Hepatocyte (in vitro differentiated cells): ENCODE data around the gene ATP6AP1. TPM values are rescaled to one million over a fixed set of nuclear protein-coding genes. Genes with fewer than 3 reads are reported as not detected.

Experiments used
- DNase-seq: peaks from one replicate; pipeline ENCODE4 v3.0.0-alpha.2; 2016; ENCODE audit warnings: low spot score
- H2AFZ ChIP-seq: fragments of 200-600 bp; sonication (generic); 2 replicates; pipeline ENCODE4 v1.6.0; 2016; ENCODE audit warnings: antibody characterized with exemption, mild to moderate bottlenecking
- H3K27ac ChIP-seq: fragments of 200-600 bp; sonication (generic); 2 replicates; pipeline ENCODE4 v1.5.1; 2016; ENCODE audit warnings: mild to moderate bottlenecking
- H3K27me3 ChIP-seq: fragments of 200-600 bp; sonication (generic); 2 replicates; pipeline ENCODE4 v1.6.1; 2016
- H3K36me3 ChIP-seq: fragments of 200-600 bp; sonication (generic); replicated peaks from 2 replicates; pipeline ENCODE4 v1.5.1; 2016; ENCODE audit warnings: low read depth; ENCODE audit not compliant: insufficient read depth
- H3K4me1 ChIP-seq: fragments of 200-600 bp; sonication (generic); 2 replicates; pipeline ENCODE4 v1.5.1; 2016; ENCODE audit warnings: mild to moderate bottlenecking, moderate library complexity; ENCODE audit not compliant: insufficient read depth
- H3K4me2 ChIP-seq: fragments of 200-600 bp; sonication (generic); 2 replicates; pipeline ENCODE4 v1.6.0; 2016
- H3K4me3 ChIP-seq: fragments of 200-600 bp; sonication (generic); 2 replicates; pipeline ENCODE4 v1.5.1; 2016; ENCODE audit warnings: mild to moderate bottlenecking
- H3K79me2 ChIP-seq: fragments of 200-600 bp; sonication (generic); 2 replicates; pipeline ENCODE4 v1.6.0; 2017; ENCODE audit warnings: mild to moderate bottlenecking
- H3K9me2 ChIP-seq: fragments of 200-600 bp; sonication (generic); replicated peaks from 2 replicates; pipeline ENCODE4 v1.6.0; 2017; ENCODE audit warnings: mild to moderate bottlenecking; ENCODE audit not compliant: insufficient read depth
- H3K9me3 ChIP-seq: fragments of 200-600 bp; sonication (generic); 2 replicates; pipeline ENCODE4 v1.5.1; 2016; ENCODE audit warnings: low read depth, mild to moderate bottlenecking
- H4K20me1 ChIP-seq: fragments of 200-600 bp; sonication (generic); 2 replicates; pipeline ENCODE4 v1.6.0; 2016; ENCODE audit warnings: mild to moderate bottlenecking; ENCODE audit not compliant: insufficient read depth, poor library complexity, severe bottlenecking
- EZH2 ChIP-seq: fragments of 200-600 bp; sonication (generic); IDR thresholded peaks from 2 replicates; pipeline ENCODE4 v1.6.1; 2016; ENCODE audit warnings: antibody characterized with exemption, mild to moderate bottlenecking, borderline replicate concordance
- EZH2phosphoT487 ChIP-seq: fragments of 200-600 bp; sonication (generic); IDR thresholded peaks from one replicate; pipeline ENCODE4 v1.6.1; 2018; ENCODE audit warnings: antibody characterized with exemption, mild to moderate bottlenecking, low read depth, moderate library complexity; ENCODE audit not compliant: unreplicated experiment, severe bottlenecking
- WGBS: methylation state at CpG from one replicate; pipeline ENCODE4 v1.1.6; 2016; ENCODE audit warnings: low lambda C conversion rate; ENCODE audit errors: missing lambda C conversion rate; 5-methylcytosine and 5-hydroxymethylcytosine counted together
- polyA plus RNA-seq: library from polyadenylated mRNA; unstranded; fragments of >200 nt; fragmentation: Nextera tagmentation; extraction: Ambion mirVana; gene quantifications from 2 replicates; pipeline ENCODE4 v1.2.1, GENCODE V29; 2016
- total RNA-seq: library from RNA; depleted of rRNA; stranded (reverse); fragments of >200 nt; gene quantifications from 2 replicates; pipeline ENCODE4 v1.2.3, GENCODE V29; 2014
- TF ChIP-seq, protein P1 (sequence below): fragments of 200-600 bp; sonication (generic); IDR thresholded peaks from 2 replicates; pipeline ENCODE4 v1.5.1; 2016; ENCODE audit warnings: antibody characterized with exemption, mild to moderate bottlenecking; ENCODE audit not compliant: poor library complexity

Gene ATP6AP1
- total RNA-seq (116 and 131 TPM in 2 replicates), polyA plus RNA-seq (265 and 268 TPM in 2 replicates)

- DNase-seq: peak; percentile 92
- Histone ChIP-seq H3K9me2 (no peaks in the 10 kb centered on the region), H3K4me3 (peak within 1 kb of the TSS; percentile 58), H4K20me1 (no peaks in the 10 kb centered on the region), H3K27ac (peak within 1 kb of the TSS; percentile 88), H3K9me3 (no peaks in the 10 kb centered on the region), H3K4me1 (no peaks in the 10 kb centered on the region), H3K36me3 (no peaks in the 10 kb centered on the region), H3K79me2 (peaks cover 28% of the 10 kb centered on the region), H3K4me2 (peak within 1 kb of the TSS; percentile 85), H2AFZ (peak within 1 kb of the TSS; percentile 84), H3K27me3 (no peaks in the 10 kb centered on the region)
- WGBS: 55% methylated on average over 61 of the region's 87 CpGs
- no peak for TF ChIP-seq EZH2
- TF ChIP-seq, protein P1, sequence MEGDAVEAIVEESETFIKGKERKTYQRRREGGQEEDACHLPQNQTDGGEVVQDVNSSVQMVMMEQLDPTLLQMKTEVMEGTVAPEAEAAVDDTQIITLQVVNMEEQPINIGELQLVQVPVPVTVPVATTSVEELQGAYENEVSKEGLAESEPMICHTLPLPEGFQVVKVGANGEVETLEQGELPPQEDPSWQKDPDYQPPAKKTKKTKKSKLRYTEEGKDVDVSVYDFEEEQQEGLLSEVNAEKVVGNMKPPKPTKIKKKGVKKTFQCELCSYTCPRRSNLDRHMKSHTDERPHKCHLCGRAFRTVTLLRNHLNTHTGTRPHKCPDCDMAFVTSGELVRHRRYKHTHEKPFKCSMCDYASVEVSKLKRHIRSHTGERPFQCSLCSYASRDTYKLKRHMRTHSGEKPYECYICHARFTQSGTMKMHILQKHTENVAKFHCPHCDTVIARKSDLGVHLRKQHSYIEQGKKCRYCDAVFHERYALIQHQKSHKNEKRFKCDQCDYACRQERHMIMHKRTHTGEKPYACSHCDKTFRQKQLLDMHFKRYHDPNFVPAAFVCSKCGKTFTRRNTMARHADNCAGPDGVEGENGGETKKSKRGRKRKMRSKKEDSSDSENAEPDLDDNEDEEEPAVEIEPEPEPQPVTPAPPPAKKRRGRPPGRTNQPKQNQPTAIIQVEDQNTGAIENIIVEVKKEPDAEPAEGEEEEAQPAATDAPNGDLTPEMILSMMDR: peak; percentile 3
These were observed at the start of gene ATP6AP1 for GRCh38 chrX:154428176-154429171. TSS of gene ATP6AP1 (plus strand) at chrX:154428677. CDS start at chrX:154428693, 16 bp downstream.

DNA sequence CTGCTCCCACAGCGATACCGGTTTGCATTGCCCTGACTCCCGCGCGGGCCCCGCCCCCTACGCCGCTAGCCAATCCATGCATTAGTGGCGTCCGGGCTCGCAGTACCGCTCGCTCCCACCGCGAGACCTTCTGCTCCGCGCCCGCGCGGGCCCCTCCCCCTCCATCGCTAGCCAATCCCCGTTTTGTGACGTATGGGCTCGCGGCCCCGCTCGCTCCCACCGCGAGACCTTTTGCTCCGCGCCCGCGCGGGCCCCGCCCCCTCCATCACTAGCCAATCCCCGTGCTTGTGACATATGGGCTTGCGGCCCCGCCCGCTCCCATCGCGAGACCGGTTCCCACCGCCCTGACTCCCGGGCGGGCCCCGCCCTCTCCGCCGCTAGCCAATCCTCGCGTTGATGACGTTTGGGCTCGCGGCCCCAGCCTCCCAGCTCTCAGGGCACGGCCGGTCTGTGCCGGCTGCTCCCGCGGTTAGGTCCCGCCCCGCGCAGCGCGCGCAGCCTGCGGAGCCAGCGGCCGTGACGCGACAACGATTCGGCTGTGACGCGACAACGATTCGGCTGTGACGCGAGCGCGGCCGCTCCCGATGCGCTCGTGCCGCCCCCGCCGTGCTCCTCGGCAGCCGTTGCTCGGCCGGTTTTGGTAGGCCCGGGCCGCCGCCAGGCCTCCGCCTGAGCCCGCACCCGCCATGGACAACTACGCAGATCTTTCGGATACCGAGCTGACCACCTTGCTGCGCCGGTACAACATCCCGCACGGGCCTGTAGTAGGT lies 49.5 kb upstream of the ATP6AP1 start, which contains the start of gene EMD:
TSS of gene EMD (plus strand) at position 497 of the 770 bp plus-strand sequence. CDS start at position 687, 190 bp downstream.
- H3K36me3 ChIP-seq: no peaks in the 10 kb centered on the region
- 57% methylated on average over 42 of the region's 103 CpGs for WGBS
- no peaks in the 10 kb centered on the region for H3K9me3 ChIP-seq
- H3K27ac ChIP-seq: peak within 1 kb of the TSS; percentile 99
- H3K4me3 ChIP-seq: peak within 1 kb of the TSS; percentile 66
- TF ChIP-seq EZH2phosphoT487: no peak
- TF ChIP-seq, protein P1: no peak
- no peak for TF ChIP-seq EZH2
- DNase-seq: peak; percentile 96
- peaks cover 16% of the 10 kb centered on the region for H3K79me2 ChIP-seq
- H3K4me1 ChIP-seq: peaks cover 9% of the 10 kb centered on the region
- H3K27me3 ChIP-seq: no peaks in the 10 kb centered on the region
- H3K4me2 ChIP-seq: peak within 1 kb of the TSS; percentile 85
- no peaks in the 10 kb centered on the region for H3K9me2 ChIP-seq
- no peak within 1 kb of the TSS for H2AFZ ChIP-seq
- H4K20me1 ChIP-seq: peaks cover 5% of the 10 kb centered on the region

- no peak for DNase-seq
- Histone ChIP-seq H4K20me1 (peaks cover 5% of the 10 kb centered on the region), H3K27ac (peak overlapping the region; percentile 99), H3K4me2 (peak overlapping the region; percentile 81), H3K79me2 (peaks cover 16% of the 10 kb centered on the region), H3K4me1 (peaks cover 9% of the 10 kb centered on the region), H2AFZ (no peak overlapping the region), H3K9me3 (no peaks in the 10 kb centered on the region), H3K9me2 (no peaks in the 10 kb centered on the region), H3K4me3 (peak overlapping the region; percentile 66), H3K36me3 (no peaks in the 10 kb centered on the region), H3K27me3 (no peaks in the 10 kb centered on the region)
- 52% methylated on average over 15 of the region's 38 CpGs for WGBS
- TF ChIP-seq, protein P1: no peak
- no peak for TF ChIP-seq EZH2
- no peak for TF ChIP-seq EZH2phosphoT487
These were observed 48.9 kb upstream of the ATP6AP1 start for GRCh38 chrX:154379569-154379951.
